H1 (cell line): ENCODE data around the gene PXT1. TPM values are rescaled to one million over a fixed set of nuclear protein-coding genes. Genes with fewer than 3 reads are reported as not detected.

Source experiments
- CTCF ChIA-PET: fragments of 300-600 bp; sonication (Branson Sonifier 250); formaldehyde crosslinking; loops from one replicate; lab custom pipeline; 2021; ENCODE audit not compliant: partially characterized antibody; lab: Charles Lee
- POLR2A ChIA-PET: fragments of 300-600 bp; sonication (Branson Sonifier 250); formaldehyde crosslinking; loops from one replicate; lab custom pipeline; 2021; ENCODE audit warnings: inconsistent platforms; ENCODE audit not compliant: partially characterized antibody; lab: Charles Lee
- DNase-seq, 2 experiments: peaks; one replicate each; pipeline versions ENCODE4 v3.0.0 to v3.0.0-alpha.2; 2010 to 2022; ENCODE audit warnings: low spot score in 2 of 2, low read depth in 1 of 2, mixed read lengths in 1 of 2
- FAIRE-seq: peaks from 2 replicates; lab custom pipeline; 2011; peaks lifted over from hg19 to GRCh38; lab: Jason Lieb, UNC
- H2AFZ ChIP-seq: 2 replicates; pipeline ENCODE4 v1.8.1; 2012; ENCODE audit warnings: low read length, inconsistent platforms
- H2AK5ac ChIP-seq: 2 replicates; pipeline ENCODE4 v1.6.1; 2013; ENCODE audit warnings: low read depth, low read length
- H2BK120ac ChIP-seq: replicated peaks from 2 replicates; pipeline ENCODE3; 2013; ENCODE audit warnings: low read depth, low read length, inconsistent platforms
- H2BK12ac ChIP-seq: 2 replicates; pipeline ENCODE4 v1.6.1; 2013; ENCODE audit warnings: low read depth, low read length
- H2BK15ac ChIP-seq: 2 replicates; pipeline ENCODE4 v1.6.1; 2013; ENCODE audit warnings: low read length
- H2BK20ac ChIP-seq: 2 replicates; pipeline ENCODE4 v1.6.1; 2013; ENCODE audit warnings: low read length
- H2BK5ac ChIP-seq: 2 replicates; pipeline ENCODE4 v1.6.1; 2013; ENCODE audit warnings: low read depth, low read length
- H3K14ac ChIP-seq: 2 replicates; pipeline ENCODE4 v1.6.1; 2013; ENCODE audit warnings: inconsistent platforms; ENCODE audit not compliant: insufficient read length
- H3K18ac ChIP-seq: 2 replicates; pipeline ENCODE4 v1.6.1; 2013; ENCODE audit warnings: low read length; ENCODE audit errors: extremely low read depth
- H3K23ac ChIP-seq: 2 replicates; pipeline ENCODE4 v1.6.1; 2013; ENCODE audit warnings: inconsistent platforms; ENCODE audit not compliant: insufficient read length
- H3K23me2 ChIP-seq: 2 replicates; pipeline ENCODE4 v1.6.1; 2013; ENCODE audit warnings: low read depth, low read length
- H3K27ac ChIP-seq: 2 replicates; pipeline ENCODE4 v1.6.1; 2011; ENCODE audit warnings: low read depth, low read length, inconsistent platforms
- H3K27me3 ChIP-seq, 4 experiments: replicated peaks in 1 of 4; 1 replicate in 1 of 4; 2 replicates in 3 of 4; pipeline versions ENCODE4 v1.6.1 to v1.8.1; 2011 to 2013; ENCODE audit warnings: low read length in 3 of 4, mild to moderate bottlenecking in 3 of 4, inconsistent platforms in 2 of 4, mixed read lengths in 2 of 4, moderate library complexity in 1 of 4; ENCODE audit not compliant: control insufficient read depth in 3 of 4, insufficient read depth in 3 of 4; ENCODE audit errors: extremely low read depth in 1 of 4
- H3K36me3 ChIP-seq, 4 experiments: 2 replicates each; pipeline versions ENCODE4 v1.6.1 to v1.8.1; 2011 to 2013; ENCODE audit warnings: mild to moderate bottlenecking in 4 of 4, low read length in 3 of 4, moderate library complexity in 2 of 4, control low read depth in 1 of 4, inconsistent platforms in 1 of 4; ENCODE audit not compliant: insufficient read depth in 4 of 4, control insufficient read depth in 2 of 4
- H3K4ac ChIP-seq: replicated peaks from 2 replicates; pipeline ENCODE3; 2013; ENCODE audit warnings: low read length, low read depth, mixed read lengths, inconsistent platforms; ENCODE audit not compliant: insufficient read length
- H3K4me1 ChIP-seq, 4 experiments: replicated peaks in 1 of 4; 1 replicate in 1 of 4; 2 replicates in 3 of 4; pipeline versions ENCODE4 v1.6.1 to v1.8.1; 2011 to 2013; ENCODE audit warnings: low read length in 3 of 4, inconsistent platforms in 2 of 4, mixed read lengths in 1 of 4; ENCODE audit not compliant: insufficient read depth in 4 of 4, control insufficient read depth in 3 of 4
- H3K4me2 ChIP-seq, 2 experiments: 2 replicates each; pipeline versions ENCODE4 v1.6.1 to v1.8.1; 2011 to 2013; ENCODE audit warnings: low read depth in 2 of 2, low read length in 2 of 2, control low read depth in 1 of 2, inconsistent platforms in 1 of 2, mild to moderate bottlenecking in 1 of 2; ENCODE audit not compliant: insufficient read depth in 1 of 2
- H3K4me3 ChIP-seq, 4 experiments: fragments of 200-600, 300-600 bp in 1 of 4; sonication (generic), shearing (Covaris generic), sonication (Bioruptor Twin) in 1 of 4; 2 replicates each; pipeline versions ENCODE4 v1.5.1 to v1.8.1; 2011 to 2016; ENCODE audit warnings: low read length in 4 of 4, low read depth in 3 of 4, control low read depth in 2 of 4, inconsistent platforms in 2 of 4, mild to moderate bottlenecking in 2 of 4, mixed read lengths in 1 of 4, moderate library complexity in 1 of 4; ENCODE audit not compliant: insufficient read depth in 2 of 4; ENCODE audit errors: extremely low read depth in 1 of 4
- H3K56ac ChIP-seq: replicated peaks from 2 replicates; pipeline ENCODE3; 2013; ENCODE audit warnings: low read depth, mild to moderate bottlenecking, mixed read lengths, low read length, inconsistent platforms; ENCODE audit not compliant: insufficient read length
- H3K79me1 ChIP-seq: 2 replicates; pipeline ENCODE4 v1.6.1; 2013; ENCODE audit warnings: low read depth, low read length, control low read depth
- H3K79me2 ChIP-seq, 2 experiments: 2 replicates each; pipeline versions ENCODE4 v1.6.1 to v1.8.1; 2012 to 2013; ENCODE audit warnings: low read length in 2 of 2, mild to moderate bottlenecking in 2 of 2, inconsistent platforms in 1 of 2; ENCODE audit not compliant: insufficient read depth in 2 of 2, control insufficient read depth in 1 of 2
- H3K9ac ChIP-seq, 4 experiments: replicated peaks in 1 of 4; 1 replicate in 1 of 4; 2 replicates in 3 of 4; pipeline versions ENCODE4 v1.6.1 to v1.8.1; 2011 to 2013; ENCODE audit warnings: low read depth in 3 of 4, low read length in 3 of 4, control low read depth in 2 of 4, mild to moderate bottlenecking in 2 of 4, moderate library complexity in 2 of 4, inconsistent platforms in 1 of 4; ENCODE audit errors: extremely low read depth in 1 of 4
- H3K9me3 ChIP-seq, 2 experiments: 2 replicates each; pipeline versions ENCODE4 v1.6.1 to v1.8.1; 2012 to 2013; ENCODE audit warnings: mild to moderate bottlenecking in 2 of 2, moderate library complexity in 2 of 2, control low read depth in 1 of 2, inconsistent platforms in 1 of 2, low read depth in 1 of 2, low read length in 1 of 2, mixed read lengths in 1 of 2; ENCODE audit not compliant: insufficient read depth in 2 of 2
- H4K20me1 ChIP-seq, 2 experiments: replicated peaks in 1 of 2; 2 replicates each; pipeline versions ENCODE3 to v1.8.1; 2011 to 2013; ENCODE audit warnings: inconsistent platforms in 2 of 2, low read length in 2 of 2, mild to moderate bottlenecking in 1 of 2; ENCODE audit not compliant: insufficient read depth in 2 of 2, control insufficient read depth in 1 of 2
- H4K5ac ChIP-seq: 2 replicates; pipeline ENCODE4 v1.6.1; 2013; ENCODE audit warnings: low read length, low read depth, mixed read lengths, inconsistent platforms; ENCODE audit not compliant: insufficient read length
- H4K8ac ChIP-seq: 2 replicates; pipeline ENCODE4 v1.8.0; 2013; ENCODE audit warnings: mild to moderate bottlenecking, moderate library complexity, low read length, inconsistent platforms; ENCODE audit not compliant: insufficient read depth; ENCODE audit errors: extremely low read depth
- H4K91ac ChIP-seq: replicated peaks from 2 replicates; pipeline ENCODE3; 2013; ENCODE audit warnings: low read length, mixed read lengths, inconsistent platforms; ENCODE audit not compliant: insufficient read length
- BRCA1 ChIP-seq: IDR thresholded peaks from 2 replicates; pipeline ENCODE4 v1.6.1; 2012; ENCODE audit warnings: low read depth, low read length, improper control_type of control experiment
- GTF2F1 ChIP-seq: IDR thresholded peaks from 2 replicates; pipeline ENCODE4 v1.6.1; 2012; ENCODE audit warnings: low read depth, low read length, improper control_type of control experiment, borderline replicate concordance
- WGBS, 2 experiments: shearing (Covaris generic) in 1 of 2; methylation state at CpG; one replicate each; pipeline versions ENCODE4 v1.1.6 to v1.1.7; 2013 to 2015; ENCODE audit warnings: low lambda C conversion rate in 2 of 2, mixed read lengths in 2 of 2, inconsistent platforms in 1 of 2, low coverage in 1 of 2, missing lambda C conversion rate in 1 of 2; ENCODE audit not compliant: insufficient replicate concordance in 2 of 2, insufficient coverage in 1 of 2, insufficient read length in 1 of 2; ENCODE audit errors: extremely low coverage in 1 of 2, missing lambda C conversion rate in 1 of 2; 5-methylcytosine and 5-hydroxymethylcytosine counted together
- polyA plus RNA-seq, 7 experiments: library from polyadenylated mRNA; depleted of rRNA in 3 of 7; stranded (reverse) in 5 of 7; unstranded in 2 of 7; fragments of >200 nt in 5 of 7; fragments of 200-250 nt in 2 of 7; gene quantifications; 1 replicate in 5 of 7; 2 replicates in 1 of 7; 4 replicates in 1 of 7; pipeline versions ENCODE4 v1.2.1 to v1.2.3, GENCODE V29; 2011 to 2013; ENCODE audit warnings: missing spikeins in 2 of 7, mixed read lengths in 2 of 7
- total RNA-seq: library from RNA; stranded (reverse); fragmentation: NEBNext Ultra II Directional; extraction: Animal tissue kit (Norgen Biotek cat#: 25700); gene quantifications from 2 replicates; pipeline ENCODE4 v1.2.1, GENCODE V29; 2021

Gene PXT1
- total and polyA plus RNA-seq, 2 of the 8 experiments (the other 6 are each of a cell fraction or from before 2014, with no cell fraction given): 0.06 TPM; not detected in 1

- Histone ChIP-seq H2AK5ac (no peak overlapping the region), H4K91ac (no peak overlapping the region), H2AFZ (no peak overlapping the region), H4K5ac (no peak overlapping the region), H3K18ac (no peak overlapping the region), H2BK12ac (no peak overlapping the region), H3K14ac (no peak overlapping the region), H3K4me2 (no peak overlapping the region), H3K9ac (no peak overlapping the region), H2BK5ac (no peak overlapping the region), H3K27ac (no peak overlapping the region), H3K79me2 (no peaks in the 10 kb centered on the region), H2BK120ac (no peak overlapping the region), H3K4ac (no peak overlapping the region), H3K23me2 (no peaks in the 10 kb centered on the region), H3K27me3 (no peaks in the 10 kb centered on the region), H3K79me1 (no peaks in the 10 kb centered on the region), H3K23ac (no peak overlapping the region), H3K9me3 (no peaks in the 10 kb centered on the region), H2BK15ac (no peak overlapping the region), H2BK20ac (no peak overlapping the region), H3K36me3 (no peaks in the 10 kb centered on the region), H3K56ac (no peak overlapping the region), H3K4me1 (no peaks in the 10 kb centered on the region), H4K20me1 (no peaks in the 10 kb centered on the region), H3K4me3 (no peak overlapping the region), H4K8ac (no peak overlapping the region)
- no peak for DNase-seq
- ChIA-PET CTCF (interaction anchor here (0.9 to 1.8 kb wide), 4 partner anchors 8 to 63 kb away, joined by 3 to 6 read pairs (median 4); no protein-coding TSS in a partner anchor), POLR2A (no interaction called here)
- FAIRE-seq: no peak
- TF ChIP-seq GTF2F1 (no peak), BRCA1 (no peak)
- WGBS, 2 experiments: 91% methylated on average over 14 of the region's 19 CpGs; no CpG with 5 or more reads in 1 of the 2 experiments
Observed at GRCh38 chr6:36364669-36365479, 77.8 kb downstream of the PXT1 start.
